ENCODE data around the gene KCNMB2.

KCNMB2 gene

DNA sequence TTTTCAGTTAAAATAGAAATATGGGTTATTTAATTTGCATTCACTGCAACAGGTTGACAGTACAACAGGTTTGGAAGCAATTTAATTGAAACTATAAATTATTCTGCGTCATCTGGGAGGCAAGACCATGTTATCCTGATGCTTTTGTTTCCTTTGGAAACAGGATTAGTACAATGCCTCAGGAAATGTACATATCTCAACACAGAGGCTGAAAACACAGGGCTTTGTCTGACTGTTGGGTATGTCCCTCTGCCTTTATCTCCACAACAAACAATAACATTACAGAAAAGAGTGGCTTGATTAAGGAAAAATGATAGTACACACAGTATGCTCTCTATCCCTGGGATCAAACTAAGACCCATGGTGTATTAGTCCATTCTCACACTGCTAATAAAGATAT lies 95.7 kb downstream of the KCNMB2 start:
- H3K4me3 ChIP-seq (ENCODE audit: low read length), result no peak overlapping the region
- no peak for DNase-seq (ENCODE audit: low read depth)
- TF ChIP-seq, protein P1, sequence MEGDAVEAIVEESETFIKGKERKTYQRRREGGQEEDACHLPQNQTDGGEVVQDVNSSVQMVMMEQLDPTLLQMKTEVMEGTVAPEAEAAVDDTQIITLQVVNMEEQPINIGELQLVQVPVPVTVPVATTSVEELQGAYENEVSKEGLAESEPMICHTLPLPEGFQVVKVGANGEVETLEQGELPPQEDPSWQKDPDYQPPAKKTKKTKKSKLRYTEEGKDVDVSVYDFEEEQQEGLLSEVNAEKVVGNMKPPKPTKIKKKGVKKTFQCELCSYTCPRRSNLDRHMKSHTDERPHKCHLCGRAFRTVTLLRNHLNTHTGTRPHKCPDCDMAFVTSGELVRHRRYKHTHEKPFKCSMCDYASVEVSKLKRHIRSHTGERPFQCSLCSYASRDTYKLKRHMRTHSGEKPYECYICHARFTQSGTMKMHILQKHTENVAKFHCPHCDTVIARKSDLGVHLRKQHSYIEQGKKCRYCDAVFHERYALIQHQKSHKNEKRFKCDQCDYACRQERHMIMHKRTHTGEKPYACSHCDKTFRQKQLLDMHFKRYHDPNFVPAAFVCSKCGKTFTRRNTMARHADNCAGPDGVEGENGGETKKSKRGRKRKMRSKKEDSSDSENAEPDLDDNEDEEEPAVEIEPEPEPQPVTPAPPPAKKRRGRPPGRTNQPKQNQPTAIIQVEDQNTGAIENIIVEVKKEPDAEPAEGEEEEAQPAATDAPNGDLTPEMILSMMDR (IDR thresholded peaks at IDR 0.05; ENCODE audit: insufficient read depth, low read depth, low read length, missing control alignments), result no peak

GRCh38 chr3:178634975-178635374 lies 98.7 kb downstream of the KCNMB2 start:
- TF ChIP-seq, protein P1 (IDR thresholded peaks at IDR 0.05; ENCODE audit: insufficient read depth, low read depth, low read length, missing control alignments), result no peak
- no peak for DNase-seq (ENCODE audit: low read depth)

DNA sequence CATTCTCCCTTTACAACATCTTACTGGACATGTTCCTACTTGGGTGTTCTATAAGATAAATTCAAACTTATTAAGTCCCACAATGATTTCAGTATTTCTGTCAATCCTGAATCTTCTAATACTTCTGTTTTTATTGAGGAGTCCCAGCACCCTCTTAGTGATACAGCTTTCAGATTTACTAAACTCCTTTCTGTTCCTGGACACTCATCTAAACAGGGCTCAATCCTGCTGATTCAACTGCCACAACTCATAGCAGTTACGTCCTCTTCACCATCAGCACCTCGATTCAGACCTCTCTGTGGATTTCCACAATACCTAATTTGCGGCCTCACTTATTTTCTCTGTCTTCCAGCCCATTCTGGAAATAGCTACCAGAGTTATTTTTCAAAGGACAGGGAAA lies 101.6 kb downstream of the KCNMB2 start:
- no peak overlapping the region for H3K4me3 ChIP-seq (ENCODE audit: low read length)
- TF ChIP-seq, protein P1 (IDR thresholded peaks at IDR 0.05; ENCODE audit: insufficient read depth, low read depth, low read length, missing control alignments), result no peak
- DNase-seq (ENCODE audit: low read depth), result no peak

More at GRCh38 chr3:178634975-178635374, 98.7 kb downstream of the KCNMB2 start:
- H3K4me3 ChIP-seq (ENCODE audit: low read length), result no peak overlapping the region

DNA sequence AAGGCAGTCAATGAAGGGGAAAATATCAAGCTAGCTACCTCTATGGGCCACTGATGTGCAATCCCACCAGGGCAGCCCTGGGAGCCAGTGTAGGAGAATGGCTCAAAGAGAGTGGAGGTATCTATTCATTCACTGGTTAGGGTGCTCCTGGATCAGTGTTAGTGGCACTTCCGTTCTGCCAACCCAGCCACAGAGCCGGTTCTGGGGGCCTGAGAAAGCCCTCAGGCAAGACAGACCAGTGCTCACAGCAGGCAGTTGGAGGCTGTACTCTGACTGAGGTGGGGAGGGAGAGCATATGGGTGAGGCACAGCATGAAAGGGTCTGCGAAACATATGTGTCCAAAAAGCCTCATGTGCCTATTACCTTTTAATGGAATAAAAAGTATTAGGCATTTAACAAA lies 109.3 kb downstream of the KCNMB2 start:
- no peak for DNase-seq (ENCODE audit: low read depth)
- H3K4me3 ChIP-seq (ENCODE audit: low read length), result no peak overlapping the region
- TF ChIP-seq, protein P1 (IDR thresholded peaks at IDR 0.05; ENCODE audit: insufficient read depth, low read depth, low read length, missing control alignments), result no peak

GRCh38 chr3:178646186-178646862 lies 110.1 kb downstream of the KCNMB2 start:
- peak; percentile 20 for DNase-seq (ENCODE audit: low read depth)
- TF ChIP-seq, protein P1 (IDR thresholded peaks at IDR 0.05; ENCODE audit: insufficient read depth, low read depth, low read length, missing control alignments), result no peak
- H3K4me3 ChIP-seq (ENCODE audit: low read length), result no peak overlapping the region

DNA sequence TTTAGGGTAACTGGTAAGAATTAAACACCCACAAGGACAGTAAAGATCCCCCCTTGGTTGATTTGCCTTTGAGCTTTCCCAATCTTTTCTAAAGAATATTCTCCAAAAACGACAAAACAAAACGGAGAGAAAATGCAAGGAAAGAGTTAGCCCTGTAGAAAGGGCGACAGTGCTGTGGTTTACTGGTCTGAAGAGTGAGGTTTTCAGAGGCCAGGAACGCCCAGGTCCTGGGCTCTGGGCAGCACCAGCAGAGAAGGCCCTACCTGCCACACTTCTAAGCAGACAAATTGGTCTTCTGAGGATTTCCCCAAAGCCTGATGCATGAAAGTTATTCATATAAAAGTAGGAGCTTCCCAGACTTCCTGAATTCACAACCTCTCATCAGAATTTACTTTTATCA lies 119.3 kb downstream of the KCNMB2 start:
- DNase-seq (ENCODE audit: low read depth), result no peak
- no peak overlapping the region for H3K4me3 ChIP-seq (ENCODE audit: low read length)
- TF ChIP-seq, protein P1 (IDR thresholded peaks at IDR 0.05; ENCODE audit: insufficient read depth, low read depth, low read length, missing control alignments), result no peak

All from epithelial cell of esophagus (primary cell).